ENCODE measurements around the gene LETM1.

LETM1 gene

GRCh38 chr4:1833307-1834046, 22.5 kb downstream of the LETM1 start:
- no peak for ATAC-seq
- TF ChIP-seq ISL1 (CRISPR knock-in tag; IDR thresholded peaks at IDR 0.05) (no peak), TCF4 (CRISPR knock-in tag; IDR thresholded peaks at IDR 0.05; ENCODE audit: borderline replicate concordance) (no peak), ZC3H10 (CRISPR knock-in tag; IDR thresholded peaks at IDR 0.05) (no peak), ZFP30 (CRISPR knock-in tag; IDR thresholded peaks at IDR 0.05) (no peak), CREB5 (CRISPR knock-in tag; IDR thresholded peaks at IDR 0.05; ENCODE audit: low read depth) (no peak), SNAI2 (CRISPR knock-in tag; IDR thresholded peaks at IDR 0.05) (no peak), CSDC2 (CRISPR knock-in tag; IDR thresholded peaks at IDR 0.05) (no peak), BACH2 (CRISPR knock-in tag; IDR thresholded peaks at IDR 0.05; ENCODE audit: borderline replicate concordance) (no peak), ESRRG (CRISPR knock-in tag; IDR thresholded peaks at IDR 0.05) (no peak), ARNTL (CRISPR knock-in tag; IDR thresholded peaks at IDR 0.05; ENCODE audit: borderline replicate concordance, low read depth) (no peak), ZNF8 (CRISPR knock-in tag; IDR thresholded peaks at IDR 0.05) (no peak), RARB (CRISPR knock-in tag; IDR thresholded peaks at IDR 0.05) (no peak), OSR1 (CRISPR knock-in tag; IDR thresholded peaks at IDR 0.05) (no peak), GLIS3 (CRISPR knock-in tag; IDR thresholded peaks at IDR 0.05) (no peak), ZNF565 (CRISPR knock-in tag; conservative IDR thresholded peaks at IDR 0.05; ENCODE audit: low read depth) (no peak), ZFP3 (CRISPR knock-in tag; IDR thresholded peaks at IDR 0.05) (no peak)

- no peak for ATAC-seq
- TF ChIP-seq RARB (CRISPR knock-in tag; IDR thresholded peaks at IDR 0.05) (no peak), CSDC2 (CRISPR knock-in tag; IDR thresholded peaks at IDR 0.05) (no peak)
Observed at GRCh38 chr4:1832690-1833089, 23.3 kb downstream of the LETM1 start.

- no peak for ATAC-seq
Observed at GRCh38 chr4:1831331-1831730, 24.6 kb downstream of the LETM1 start.

More at GRCh38 chr4:1831331-1831730, 24.6 kb downstream of the LETM1 start:
- TF ChIP-seq ZNF8 (CRISPR knock-in tag; IDR thresholded peaks at IDR 0.05) (no peak), PATZ1 (CRISPR knock-in tag; IDR thresholded peaks at IDR 0.05; ENCODE audit: borderline replicate concordance) (no peak), ESRRG (CRISPR knock-in tag; IDR thresholded peaks at IDR 0.05) (no peak), ZC3H10 (CRISPR knock-in tag; IDR thresholded peaks at IDR 0.05) (no peak), GLIS3 (CRISPR knock-in tag; IDR thresholded peaks at IDR 0.05) (no peak), ZFP3 (CRISPR knock-in tag; IDR thresholded peaks at IDR 0.05) (no peak), ZNF70 (CRISPR knock-in tag; IDR thresholded peaks at IDR 0.05) (no peak), BACH2 (CRISPR knock-in tag; IDR thresholded peaks at IDR 0.05; ENCODE audit: borderline replicate concordance) (no peak), POU6F1 (CRISPR knock-in tag; IDR thresholded peaks at IDR 0.05; ENCODE audit: borderline replicate concordance, low read depth) (no peak), PPARA (CRISPR knock-in tag; IDR thresholded peaks at IDR 0.05; ENCODE audit: borderline replicate concordance) (no peak), RARB (CRISPR knock-in tag; IDR thresholded peaks at IDR 0.05) (no peak), CREB5 (CRISPR knock-in tag; IDR thresholded peaks at IDR 0.05; ENCODE audit: low read depth) (no peak), SNAI2 (CRISPR knock-in tag; IDR thresholded peaks at IDR 0.05) (no peak)

Measured in SK-N-SH treated with all-trans-retinoic acid at 6 μM for 48 hours (cell line).